Superior temporal gyrus (tissue), 1 donor: ENCODE data around the gene GNB1.

ENCODE experiments used
- DNase-seq: peaks from one replicate; pipeline ENCODE4 v3.0.0-alpha.2; 2016; ENCODE audit errors: extremely low spot score

GNB1 gene

DNA sequence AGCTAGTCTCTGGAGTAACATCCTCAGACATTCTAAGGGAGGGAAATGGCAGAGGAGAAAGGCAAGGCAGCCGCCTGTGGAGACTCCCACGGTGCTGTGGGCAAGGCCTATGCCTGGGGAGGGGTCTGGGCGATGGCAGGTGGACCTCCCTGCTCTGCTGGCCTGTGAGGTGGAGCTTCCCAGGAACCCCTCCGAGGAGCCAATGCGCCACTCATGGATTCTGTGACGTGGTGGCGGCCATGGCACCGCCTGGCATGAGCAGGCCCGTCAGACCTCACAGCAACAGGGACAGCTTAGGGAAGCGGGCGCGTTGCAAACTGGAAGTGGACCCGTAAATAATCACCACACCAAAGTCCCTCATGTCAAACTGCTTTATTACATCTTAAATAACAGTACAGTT lies 106.0 kb downstream of the GNB1 start:
- DNase-seq = no peak

DNA sequence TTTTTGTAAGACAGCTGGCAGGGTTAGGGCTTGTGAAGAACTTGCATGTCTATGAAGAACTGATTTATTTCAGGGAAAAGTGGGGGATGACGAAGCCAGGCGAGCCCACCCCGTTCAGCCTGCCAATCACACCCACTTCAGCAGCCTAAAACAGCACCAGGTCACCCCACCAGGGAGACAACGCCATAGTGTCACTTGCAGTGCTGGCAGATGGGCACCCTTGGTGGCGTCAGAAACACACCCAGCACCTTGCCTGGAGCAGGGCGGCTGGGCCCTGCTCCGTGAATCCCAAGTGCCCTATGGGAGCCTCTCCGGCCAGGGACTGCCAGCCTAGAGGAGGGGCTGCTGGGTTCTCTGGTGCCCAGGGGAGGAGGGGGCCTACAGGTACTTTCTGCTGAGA lies 107.6 kb downstream of the GNB1 start:
- DNase-seq = no peak

DNA sequence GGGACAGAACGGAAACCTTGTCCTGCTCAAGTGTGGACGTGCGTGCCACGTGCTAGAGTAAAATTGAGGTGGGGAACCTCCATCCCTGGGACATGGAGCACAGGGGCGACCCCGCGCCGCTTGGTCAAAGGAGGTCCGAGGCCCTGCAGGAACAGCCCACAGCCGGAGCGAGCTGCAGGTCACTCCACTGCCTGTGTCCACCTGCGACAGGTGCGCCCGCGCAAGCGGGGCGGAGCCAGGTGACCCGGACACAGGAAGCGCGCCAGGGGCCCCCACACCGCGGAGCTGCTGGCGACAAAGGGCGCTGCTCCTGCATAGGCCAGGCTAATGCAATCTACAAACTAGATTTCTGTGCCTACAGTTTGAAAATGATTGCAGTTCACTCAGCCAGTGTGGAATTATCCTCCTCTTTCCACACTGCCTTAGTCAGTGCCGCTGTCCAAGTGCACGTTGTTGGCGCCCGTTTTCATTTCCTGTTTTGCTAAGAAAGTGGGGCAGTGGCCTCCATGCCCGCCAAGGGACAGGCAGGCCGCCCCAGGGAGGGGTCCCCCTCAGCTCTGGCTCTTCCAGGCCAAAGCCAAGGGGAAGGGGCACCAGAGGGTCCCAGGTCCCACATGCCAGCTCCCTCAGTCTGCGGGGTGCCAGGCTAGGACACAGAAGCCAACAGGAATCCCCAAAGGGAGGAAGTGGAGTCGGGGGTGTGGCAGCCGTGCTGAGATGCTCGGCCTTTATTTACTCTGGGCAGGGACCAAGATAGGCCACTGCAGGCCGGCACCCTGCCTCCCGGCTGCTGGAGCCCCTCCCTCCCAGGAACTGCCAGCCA lies 108.3 kb downstream of the GNB1 start:
- peak; percentile 26 for DNase-seq

DNA sequence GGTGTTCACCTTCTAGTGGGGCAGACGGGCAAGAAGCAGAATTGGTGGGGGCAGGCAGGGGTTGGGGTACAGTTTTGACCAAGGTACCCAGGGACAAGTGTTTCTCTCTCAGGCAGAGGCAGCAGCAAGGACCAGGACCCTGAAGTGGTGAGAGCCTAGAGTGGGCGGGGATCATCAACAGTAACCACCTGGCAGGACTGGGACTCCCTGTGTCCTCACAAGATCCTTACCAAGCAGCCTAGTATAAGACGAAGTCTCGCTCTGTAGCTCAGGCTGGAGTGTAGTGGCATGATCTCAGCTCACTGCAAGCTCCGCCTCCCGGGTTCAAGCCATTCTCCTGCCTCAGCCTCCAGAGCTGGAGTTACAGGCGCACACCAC lies 109.4 kb downstream of the GNB1 start:
- DNase-seq = no peak

DNA sequence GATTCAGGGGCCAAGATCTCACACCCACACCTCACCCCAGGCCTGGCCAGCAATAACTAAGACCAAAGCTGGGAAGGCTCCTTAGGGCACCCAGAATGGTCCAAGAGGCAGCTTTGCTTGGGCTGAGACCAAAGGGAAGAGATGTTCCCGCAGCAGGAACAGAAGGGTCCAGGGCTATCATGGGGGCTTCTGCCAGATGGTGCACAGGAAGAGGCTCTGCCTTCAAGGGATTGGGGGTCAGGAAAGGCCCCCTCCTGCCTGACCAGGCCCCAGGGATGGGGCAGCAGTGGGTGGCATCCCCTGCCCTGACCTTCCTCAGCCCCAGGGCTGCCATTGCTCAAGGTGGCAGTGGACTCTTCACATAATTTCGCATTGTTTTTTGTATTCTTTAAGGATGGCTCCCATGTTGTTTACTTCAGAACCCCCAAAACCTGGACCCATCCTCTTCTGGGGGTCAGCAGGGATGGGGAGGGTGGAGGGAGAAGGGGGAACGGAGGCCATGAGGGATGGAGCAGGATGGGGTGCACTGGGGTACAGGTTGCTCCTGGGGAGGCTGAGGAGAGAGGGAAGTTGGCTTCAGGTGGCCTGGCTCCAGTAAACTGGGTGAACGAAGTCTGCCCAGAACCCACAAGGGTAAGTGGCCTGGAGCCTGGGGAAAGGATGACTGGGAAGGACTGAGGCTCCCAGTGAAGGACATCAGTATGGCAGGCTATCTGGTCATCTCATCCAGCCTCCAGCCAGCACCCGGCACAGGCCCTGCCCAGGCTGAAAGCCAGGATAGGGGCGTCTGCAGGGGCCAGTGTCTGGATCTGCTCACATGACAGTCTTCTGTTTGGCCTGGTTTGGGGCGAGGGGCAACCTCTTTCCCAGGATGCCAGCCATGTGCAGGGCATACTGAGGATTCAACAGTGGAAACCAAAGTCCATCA lies 110.0 kb downstream of the GNB1 start:
- DNase-seq = no peak

DNA sequence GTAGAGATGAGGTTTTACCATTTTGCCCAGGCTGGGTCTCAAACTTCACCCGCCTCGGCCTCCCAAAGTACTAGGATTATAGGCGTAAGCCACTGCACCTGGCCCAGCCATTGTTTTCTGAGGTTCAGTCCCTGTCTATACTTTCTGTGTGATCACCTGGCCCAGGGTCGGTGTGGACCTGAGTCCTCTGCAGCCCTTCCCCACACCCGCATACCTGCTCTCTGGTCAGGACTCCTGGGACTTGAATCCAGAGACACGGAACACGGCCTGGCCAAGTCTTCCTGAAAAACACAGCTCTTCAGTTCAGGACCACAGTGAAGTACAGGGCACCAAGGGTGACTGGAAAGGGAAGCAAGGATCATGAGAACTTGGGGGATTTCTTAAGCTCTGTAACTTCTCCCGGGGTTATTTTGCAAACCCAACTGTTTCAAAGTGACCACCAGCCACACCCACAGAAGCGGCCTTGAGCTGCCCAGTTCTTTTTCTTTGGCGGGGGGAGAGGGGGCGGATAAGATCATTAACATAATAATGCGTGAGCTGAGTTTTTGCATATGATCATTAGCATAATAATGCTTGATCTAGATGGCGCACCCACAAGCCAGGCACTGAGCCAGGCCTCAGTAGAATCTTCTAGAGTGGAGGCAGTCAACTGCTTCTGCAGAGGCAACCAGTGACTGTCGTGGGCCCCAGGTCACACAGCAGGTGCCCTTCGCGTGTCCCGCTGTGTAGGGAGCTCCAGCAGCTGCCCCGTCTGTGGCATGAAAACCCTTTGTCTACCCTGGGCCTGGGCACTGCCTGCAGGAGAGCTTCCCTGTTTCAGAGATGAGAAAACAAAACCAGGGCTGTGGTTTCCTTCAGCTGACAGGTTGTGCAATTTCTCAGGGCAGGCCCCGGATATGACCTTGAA lies 110.9 kb downstream of the GNB1 start:
- no peak for DNase-seq

DNA sequence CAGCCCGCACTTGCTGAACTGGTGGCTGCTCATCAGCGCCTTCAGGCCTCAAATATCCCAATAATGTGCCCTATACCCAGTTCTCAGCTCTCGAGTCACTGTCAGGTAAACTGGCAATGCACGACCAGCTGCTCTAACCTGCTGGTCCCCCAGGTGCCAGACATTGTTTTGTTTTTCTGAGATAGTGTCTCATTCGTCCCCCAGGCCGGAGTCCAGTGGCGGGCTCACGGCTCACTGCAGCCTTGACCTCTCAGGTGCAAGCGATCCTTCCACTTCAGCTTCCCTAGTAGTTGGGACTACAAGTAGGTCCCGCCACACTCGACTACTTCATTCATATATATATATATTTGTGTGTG lies 111.6 kb downstream of the GNB1 start:
- no peak for DNase-seq

DNA sequence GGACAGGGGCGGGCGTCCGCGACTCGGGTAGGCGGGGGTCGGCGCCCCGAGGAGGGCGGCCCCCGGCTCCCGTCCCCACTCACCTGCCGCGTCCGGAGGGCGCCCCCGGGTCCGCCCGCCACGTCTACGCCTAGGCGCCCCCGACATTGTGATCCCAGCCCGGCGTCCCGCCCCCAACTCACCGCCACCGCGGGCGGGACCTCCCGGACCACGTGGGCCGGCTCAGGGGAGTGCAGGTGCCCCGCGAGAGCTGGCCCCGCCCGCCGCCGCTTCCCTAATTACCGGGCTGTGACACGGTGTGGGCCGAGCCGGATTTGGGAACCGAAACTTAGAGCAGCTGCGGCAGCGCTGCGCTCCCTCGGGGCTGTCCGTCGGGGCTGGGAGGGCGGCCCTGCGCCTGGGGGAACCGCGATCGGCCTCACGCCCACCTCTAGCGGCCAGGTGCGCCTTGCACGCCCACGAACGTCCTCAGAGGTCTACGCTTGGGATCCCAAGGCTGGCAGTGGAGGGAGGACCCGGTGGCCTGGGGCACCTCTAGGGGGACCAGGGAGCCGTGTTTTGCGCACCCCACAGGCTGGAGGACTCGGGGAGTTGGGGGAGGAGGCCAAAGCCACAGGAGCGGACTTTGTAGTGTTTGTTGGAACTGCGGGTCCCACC lies 112.1 kb downstream of the GNB1 start:
- DNase-seq = no peak

DNA sequence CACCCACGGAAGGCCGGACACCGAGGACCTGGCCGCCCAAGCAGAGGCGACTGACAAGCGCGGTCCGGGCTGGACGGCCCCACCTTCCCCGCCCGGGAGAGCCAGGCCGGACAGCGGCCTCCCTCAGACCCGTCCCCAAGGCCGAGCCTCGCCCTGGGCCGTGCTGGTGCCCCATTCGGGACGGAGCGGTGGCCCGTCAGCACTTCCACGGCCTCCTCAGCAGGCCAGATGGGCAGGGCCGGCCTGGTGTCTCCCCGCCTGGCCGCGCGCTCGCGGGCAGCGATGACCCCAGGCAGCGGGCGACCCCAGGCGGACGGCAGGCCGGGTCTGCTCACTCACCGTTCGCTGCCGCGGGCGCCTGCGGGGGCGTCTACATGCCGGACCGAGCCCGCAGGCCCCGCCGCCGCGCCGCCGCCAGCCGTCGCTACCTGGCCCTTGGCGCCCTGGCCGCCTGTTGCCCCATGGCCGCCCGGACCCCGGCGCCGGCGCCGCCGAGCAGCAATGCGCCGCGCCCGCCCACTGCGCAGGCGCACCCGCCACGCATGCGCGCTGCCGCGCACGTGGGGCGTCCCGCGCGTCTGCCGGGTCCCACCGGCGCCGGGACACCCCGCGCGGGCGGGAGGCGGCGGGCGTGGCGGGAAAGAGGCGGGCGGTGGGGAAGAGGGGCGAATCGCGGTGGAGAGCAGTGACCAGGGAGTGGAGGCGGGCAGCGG lies 112.8 kb downstream of the GNB1 start, which contains the start of gene NADK:
Gene NADK (minus strand): TSS at position 521 of the 713 bp plus-strand sequence. CDS start 13,064 bp downstream, outside the sequence.
- peak; percentile 68 for DNase-seq

DNA sequence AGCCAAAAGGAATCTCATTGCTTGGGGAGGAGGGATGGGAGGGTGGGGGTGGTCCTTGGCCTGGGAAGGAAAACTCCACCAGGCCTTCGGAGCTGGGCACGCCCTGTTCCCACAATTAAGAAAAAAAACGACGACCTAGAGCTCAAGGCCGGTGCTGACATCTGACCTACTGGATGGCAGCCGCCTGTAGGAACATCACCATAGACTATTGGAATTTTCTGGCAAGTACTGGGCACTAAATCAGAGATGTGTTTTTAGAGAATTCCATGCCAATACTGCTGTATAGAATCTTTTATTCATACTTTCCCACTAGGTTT lies 113.3 kb downstream of the GNB1 start:
- DNase-seq = no peak

DNA sequence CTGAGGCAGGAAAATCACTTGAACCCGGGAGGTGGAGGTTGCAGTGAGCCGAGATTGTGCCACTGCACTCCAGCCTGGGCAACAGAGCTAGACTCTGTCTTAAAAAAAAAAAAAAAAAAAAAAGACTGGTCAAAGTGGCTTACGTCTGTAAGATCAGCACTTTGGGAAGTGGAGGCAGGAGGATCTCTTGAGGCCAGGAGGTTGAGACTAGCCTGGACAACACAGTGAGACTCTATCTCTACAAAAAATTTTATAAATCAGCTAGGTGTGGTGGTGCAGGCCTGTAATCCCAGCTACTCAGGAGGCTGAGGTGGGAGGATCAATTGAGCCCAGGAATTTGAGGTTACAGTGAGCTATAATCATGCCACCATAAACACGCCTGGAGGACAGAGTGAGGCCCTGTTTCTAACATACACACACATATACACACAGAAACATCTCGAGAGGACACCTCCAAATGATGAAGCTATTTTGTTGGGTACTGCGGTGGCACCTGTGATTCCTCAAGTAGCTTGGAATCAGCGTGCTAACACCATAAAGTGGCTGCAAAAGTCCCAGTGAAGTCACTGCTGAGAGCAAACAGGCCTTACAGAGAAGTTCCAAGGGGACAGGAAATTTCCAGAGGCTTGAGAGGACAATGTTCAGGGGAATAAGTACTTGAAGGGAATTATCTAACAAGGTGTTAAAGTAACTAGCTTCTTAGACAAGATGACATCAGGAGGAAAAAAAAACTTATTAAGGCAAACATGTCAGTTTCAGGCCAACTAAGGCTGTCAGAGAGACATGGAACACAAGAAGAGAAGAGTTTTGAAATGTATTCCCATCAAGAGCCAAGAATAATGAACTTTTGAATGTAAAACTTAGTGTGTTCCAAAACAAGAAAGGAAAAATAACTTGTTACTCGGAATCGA lies 114.0 kb downstream of the GNB1 start:
- DNase-seq = no peak

DNA sequence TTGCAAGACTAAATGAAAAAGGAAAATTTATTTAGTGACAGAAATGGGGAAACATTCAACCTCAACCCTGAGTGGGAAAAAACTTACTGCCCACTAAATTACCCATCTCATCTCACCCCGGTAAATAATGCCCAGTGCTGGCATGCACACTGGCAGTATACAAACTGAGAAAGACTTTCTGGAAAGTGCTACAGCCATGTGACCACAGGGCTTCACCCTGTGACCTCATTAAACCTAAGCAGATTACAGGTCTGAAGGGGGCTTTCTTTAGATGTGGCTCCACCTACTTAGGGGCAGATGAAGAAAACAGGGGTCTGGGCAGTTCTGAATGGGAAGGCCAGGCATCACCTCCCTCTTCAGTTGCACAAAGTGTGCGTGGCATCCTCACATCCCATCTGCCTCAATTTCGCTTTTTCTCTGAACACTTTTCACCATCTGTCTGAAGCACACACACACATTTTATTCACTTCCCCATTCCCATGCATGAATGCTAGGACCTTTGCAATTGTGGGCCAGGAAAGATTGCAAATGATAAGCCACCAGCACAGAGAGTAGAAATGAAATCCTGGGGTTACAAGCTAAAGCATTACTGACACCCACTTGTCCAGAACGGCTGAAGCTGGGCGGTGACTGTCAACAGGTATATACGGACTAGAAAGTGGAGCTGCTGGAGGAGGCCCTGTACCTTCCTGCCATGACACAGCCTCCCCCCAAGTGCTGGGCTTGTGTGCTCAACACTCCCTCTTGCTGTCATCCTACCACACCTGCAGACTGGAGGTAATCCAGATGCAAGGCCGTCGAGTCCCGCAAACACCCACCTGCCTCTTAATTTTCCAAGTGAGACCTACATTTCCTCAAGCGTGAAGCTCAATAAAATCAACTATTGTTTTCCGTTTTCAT lies 115.3 kb downstream of the GNB1 start:
- no peak for DNase-seq

DNA sequence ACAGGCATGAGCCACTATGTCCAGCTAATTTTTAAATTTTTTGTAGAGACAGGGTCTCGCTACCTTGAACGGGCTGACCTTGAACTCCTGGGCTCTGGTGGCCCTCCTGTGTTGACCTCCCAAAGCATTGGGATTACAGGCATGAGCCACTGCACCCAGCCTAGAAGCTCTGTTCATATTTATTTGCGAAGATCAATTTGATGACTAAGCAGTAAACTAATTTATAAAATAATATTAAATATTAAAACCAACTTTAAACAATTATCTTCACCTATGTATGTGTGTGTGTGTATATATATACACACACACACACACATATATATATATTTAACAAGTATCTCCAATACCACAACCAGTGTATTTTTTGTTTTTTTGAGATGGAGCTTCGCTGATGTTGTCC lies 117.0 kb downstream of the GNB1 start:
- no peak for DNase-seq

DNA sequence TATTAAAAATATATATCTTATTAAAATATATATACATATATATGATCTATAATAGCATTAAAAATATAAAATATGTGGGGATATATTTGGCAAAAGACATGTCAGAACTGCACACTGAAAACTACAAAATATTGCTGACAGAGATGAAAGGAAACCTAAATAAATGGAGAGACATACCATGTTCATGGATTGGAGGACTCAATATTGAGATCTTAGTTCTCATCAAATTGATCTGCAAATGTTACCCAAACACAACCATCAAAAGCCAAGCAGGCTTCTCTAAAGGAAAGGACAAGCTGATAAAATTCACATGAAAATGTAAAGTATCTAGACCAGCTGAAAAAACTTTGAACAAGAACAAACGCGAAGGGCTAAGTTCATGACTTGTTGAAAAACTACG lies 119.8 kb downstream of the GNB1 start:
- no peak for DNase-seq

DNA sequence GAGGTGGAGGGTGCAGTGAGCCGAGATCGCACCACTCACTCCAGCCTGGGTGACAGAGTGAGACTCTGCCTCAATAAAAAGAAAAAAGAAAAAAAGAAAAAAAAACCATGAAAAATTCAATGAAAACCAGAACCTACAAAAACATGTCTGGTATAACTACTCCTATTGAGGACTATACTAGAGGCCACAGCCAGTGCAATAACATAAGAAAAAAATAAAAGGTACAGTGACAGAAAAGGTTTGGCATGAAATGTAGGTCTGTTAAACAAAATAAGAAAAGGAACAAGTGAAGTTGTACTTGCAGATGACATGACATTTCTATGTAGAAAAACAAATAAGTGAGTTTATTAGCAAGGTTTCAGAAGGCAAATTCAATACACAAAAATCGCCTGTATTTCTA lies 120.8 kb downstream of the GNB1 start:
- no peak for DNase-seq

DNA sequence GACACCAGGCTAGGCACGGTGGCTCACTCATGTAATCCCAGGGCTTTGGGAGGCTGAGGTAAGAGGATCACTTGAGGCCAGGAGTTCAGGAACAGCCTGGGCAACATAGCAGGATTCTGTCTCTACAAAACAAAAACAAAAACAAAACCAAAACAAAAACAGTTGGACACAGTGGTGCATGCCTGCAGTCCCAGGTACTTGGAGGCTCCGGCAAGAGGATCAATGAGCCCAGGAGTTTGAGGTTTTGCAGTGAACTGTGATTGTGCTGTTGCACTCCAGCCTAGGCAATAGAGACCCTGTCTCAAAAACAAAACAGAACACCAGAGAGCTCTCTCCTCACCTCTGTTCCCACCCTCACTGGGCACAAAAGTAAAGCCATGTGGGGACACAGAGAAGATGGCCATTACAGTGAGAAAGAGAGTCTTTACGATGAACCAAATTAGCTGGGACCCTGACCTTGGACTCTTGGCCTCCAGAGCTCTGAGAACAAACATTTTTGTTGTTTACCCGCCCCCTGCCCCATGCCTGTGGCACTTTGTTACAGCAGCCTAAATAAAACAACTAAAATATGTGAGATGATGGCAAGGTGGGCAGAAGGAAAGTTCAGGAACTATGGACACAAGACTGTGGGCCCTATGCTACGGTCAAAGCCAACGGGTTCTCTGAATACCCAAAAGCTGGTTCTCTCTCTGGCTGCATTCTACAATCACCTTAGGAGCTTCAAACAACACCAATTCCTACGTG lies 122.5 kb downstream of the GNB1 start:
- DNase-seq = no peak

DNA sequence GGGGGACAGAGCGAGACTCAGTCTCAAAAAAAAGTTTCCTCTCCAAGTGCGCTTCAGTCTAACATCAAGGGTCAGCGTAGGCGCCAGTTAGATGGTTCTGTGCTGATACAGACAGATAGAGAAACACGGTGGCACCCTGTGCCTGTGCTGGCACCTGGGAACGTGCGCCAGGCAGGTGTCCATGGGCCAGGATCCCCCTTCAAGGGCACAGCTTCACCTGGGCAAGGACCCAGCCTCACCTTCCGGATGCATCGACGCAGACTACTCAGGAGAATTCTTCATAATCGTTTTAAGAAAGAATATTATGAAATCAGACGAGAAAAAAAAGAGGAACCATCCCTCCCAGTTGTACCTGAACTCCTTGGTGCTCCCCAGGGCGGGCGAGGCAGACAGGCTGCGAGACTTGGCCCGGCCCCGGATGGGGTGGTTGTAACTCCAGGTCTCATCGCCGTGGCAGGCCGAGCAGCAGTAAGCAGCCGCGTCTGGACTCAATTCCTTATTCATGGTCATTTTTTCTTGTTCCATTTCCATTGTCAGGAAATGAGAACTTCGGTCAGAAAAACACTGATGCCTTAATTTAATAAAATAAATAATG lies 125.9 kb downstream of the GNB1 start:
- DNase-seq = no peak
